NCI-H524 (cell line): Measurements from ENCODE around the gene CBFA2T2.
A peak's percentile ranks its signal among the peaks of the same experiment; 100 is the strongest.

Experiments used
- DNase-seq, 2 experiments: peaks; one replicate each; lab custom pipeline; 2025; lab: John Stamatoyannopoulos, UW

The CBFA2T2 gene

DNA sequence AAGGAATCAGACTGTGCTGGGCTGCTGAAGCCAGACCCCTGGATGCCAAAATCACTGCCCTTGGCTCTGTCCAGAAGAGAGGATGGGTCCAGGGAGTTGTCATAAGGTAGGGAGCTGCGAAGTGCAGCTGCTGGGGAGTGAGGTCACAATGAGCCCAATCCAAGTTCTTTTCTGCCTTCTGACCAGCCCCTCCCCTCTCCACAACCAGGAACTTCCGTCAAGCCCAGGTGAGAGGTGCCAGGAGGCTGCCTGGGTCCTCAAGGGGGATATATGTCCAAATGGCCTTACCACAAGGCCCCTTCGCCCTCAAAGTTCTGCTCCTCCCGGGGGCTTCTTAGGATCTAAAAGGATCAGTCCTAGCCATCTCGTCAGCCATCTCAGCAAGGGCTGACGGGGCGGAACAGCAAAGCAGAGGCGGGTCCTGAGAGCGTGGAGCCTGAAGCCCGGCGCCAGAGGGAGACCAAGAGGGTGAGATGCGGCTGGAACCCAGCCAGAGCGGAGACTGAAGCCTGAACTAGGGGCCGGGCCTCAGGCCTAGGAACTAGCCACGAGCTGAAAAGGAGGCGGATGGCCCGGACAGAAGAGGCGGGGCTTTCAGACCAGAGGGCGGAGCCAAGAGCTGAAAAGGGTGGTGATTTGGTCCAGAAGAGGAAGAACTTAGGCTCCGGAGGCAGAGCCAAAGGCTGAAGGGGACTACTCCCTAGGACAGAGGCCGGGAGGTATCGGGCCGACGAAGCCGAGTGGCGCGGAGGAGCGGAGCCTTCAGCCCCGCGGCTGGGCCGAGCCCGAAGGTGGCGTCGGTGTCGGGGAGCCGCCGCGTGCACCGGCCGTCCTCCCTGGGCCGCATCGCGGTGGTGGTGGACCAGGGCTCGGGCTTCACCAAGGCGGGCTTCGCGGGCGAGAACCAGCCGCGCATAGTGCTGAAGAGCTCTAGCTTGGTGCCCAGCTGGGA is 176.7 kb downstream of the CBFA2T2 start, which contains the start of gene ACTL10:
Gene ACTL10 (plus strand): TSS at position 651 of the 952 bp plus-strand sequence. CDS start 555 bp downstream, outside the sequence.
- DNase-seq, result no peak

DNA sequence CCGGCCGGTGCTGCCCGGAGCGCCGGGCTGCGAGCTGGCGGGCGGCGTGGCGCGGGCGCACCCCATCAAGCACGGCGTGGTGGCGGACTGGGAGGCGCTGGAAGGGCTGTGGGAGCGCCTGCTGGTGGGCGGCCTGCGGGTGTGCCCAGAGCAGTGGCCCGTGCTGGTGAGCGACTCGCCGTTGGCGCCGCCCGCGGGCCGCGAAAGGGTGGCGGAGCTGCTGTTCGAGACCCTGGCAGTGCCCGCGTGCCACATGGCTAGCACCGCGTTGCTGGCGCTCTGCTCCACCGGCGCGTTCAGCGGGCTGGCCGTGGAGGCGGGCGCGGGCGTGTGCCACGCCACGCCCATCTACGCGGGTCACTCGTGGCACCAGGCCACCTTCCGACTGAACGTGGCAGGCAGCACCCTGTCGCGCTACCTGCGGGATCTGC is 177.4 kb downstream of the CBFA2T2 start:
- no peak for DNase-seq

DNA sequence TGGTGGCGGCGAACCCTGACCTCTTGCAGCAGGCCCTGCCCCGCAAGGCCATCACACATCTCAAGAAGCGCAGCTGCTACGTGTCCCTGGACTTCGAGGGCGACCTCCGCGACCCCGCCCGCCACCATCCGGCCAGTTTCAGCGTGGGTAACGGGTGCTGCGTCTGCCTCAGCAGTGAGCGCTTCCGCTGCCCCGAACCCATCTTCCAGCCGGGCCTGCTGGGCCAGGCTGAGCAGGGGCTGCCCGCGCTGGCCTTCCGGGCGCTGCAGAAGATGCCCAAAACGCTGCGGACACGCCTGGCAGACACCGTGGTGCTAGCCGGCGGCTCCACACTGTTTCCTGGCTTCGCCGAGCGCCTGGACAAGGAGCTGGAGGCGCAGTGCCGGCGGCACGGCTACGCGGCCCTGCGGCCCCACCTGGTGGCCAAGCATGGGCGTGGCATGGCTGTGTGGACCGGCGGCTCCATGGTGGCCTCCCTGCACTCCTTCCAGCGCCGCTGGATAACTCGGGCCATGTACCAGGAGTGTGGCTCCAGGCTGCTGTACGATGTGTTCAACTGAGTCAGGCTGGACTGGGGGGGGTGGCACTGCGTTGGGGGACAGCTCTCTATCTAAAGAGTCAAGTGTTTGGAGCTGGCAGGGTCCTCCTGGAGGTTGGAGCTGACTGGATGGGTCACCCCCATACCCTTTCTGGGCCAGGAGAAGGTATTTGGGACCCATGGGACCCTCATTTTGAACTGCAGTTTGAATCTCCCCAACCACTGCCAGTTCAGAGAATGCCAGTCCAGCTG is 178.0 kb downstream of the CBFA2T2 start:
- DNase-seq, result peak in 1 of 2 experiments; percentile 49

DNA sequence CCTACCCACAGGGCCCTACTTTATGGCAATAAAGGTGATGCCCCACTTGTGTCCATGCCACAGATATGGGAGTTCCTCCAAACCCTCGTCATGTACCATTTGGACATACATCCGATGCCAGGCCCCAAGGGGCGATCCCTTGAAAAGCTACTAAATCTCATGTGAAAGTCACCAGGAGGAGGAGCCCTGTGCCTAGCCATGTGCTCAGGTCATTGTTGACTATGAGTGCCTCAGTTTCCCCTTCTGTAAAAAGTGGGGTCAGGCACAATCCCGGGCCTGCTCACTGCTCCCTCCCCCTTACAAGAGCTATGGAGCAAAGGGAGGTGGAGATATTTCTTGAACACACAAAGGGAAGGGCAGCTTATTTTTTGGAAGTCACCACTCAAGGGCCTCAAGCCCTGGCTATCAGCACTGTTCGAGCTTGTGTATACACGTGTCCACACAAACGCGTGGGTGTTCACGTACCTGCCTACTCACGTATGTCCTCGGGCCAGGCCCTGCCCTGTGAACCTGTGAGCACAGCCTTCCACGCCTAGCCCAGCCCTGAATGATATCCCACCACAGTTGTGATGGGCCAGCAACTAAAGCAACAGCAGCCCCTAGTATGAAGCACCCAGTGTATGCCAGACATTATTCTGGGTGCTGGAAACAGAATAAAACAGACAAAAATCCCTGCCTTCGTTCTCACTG is 178.7 kb downstream of the CBFA2T2 start:
- DNase-seq, result no peak

DNA sequence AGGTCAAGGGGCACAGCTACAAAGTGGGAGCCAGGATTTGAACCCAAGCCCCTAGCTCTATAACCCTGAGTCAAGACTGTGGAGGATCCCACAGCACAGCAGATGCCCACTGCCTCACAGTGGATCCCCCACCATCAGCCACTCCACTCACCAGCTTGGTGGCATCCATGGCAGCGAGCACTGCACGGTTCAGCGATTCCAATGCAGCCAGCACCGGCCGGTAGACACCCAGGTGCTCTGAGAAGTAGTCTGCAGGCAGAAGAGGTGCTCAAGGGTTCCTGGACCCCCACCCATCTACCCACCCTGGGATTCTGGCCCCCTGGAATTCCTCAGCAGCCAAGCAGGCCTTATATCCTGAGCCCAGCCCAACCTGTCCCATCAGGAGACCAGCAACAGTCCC is 179.3 kb downstream of the CBFA2T2 start:
- DNase-seq, result no peak

DNA sequence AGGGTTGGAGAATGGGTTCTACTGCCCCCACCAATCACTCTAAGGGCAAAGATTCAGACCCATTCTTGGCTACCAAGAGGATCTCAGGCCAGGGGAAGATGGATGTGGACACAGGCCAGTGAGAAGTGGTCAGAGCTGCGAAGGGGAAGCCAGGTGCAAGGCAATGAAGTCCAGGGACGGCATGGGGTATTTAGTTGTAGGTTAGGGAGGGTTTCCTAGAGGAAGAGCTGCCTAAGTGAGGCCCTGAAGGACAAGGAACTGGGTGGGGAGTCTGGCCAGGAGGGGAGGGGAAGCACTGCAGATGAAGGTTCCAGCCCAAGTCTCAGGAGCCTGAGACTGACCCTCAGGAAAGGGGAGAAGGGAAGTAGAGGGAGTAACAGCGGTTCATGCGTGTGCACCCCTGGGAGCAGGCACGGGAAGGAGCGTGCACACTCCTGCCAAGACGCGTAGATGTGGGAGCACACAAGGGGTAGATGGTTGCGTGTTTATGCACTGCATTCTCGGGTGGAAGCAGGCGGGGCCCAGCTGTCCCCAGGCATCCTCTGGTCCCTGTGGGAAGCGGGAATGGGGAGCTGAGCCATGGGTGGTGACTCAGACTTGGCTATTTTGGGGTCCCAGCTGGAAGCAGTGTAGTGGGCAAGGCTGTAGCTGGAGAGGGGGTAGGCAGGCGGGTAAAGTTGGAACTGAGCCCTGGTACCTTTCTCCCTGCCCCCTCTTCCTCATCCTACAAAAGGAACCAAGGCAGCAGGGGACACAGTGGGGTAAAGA is 180.2 kb downstream of the CBFA2T2 start:
- DNase-seq, result no peak

DNA sequence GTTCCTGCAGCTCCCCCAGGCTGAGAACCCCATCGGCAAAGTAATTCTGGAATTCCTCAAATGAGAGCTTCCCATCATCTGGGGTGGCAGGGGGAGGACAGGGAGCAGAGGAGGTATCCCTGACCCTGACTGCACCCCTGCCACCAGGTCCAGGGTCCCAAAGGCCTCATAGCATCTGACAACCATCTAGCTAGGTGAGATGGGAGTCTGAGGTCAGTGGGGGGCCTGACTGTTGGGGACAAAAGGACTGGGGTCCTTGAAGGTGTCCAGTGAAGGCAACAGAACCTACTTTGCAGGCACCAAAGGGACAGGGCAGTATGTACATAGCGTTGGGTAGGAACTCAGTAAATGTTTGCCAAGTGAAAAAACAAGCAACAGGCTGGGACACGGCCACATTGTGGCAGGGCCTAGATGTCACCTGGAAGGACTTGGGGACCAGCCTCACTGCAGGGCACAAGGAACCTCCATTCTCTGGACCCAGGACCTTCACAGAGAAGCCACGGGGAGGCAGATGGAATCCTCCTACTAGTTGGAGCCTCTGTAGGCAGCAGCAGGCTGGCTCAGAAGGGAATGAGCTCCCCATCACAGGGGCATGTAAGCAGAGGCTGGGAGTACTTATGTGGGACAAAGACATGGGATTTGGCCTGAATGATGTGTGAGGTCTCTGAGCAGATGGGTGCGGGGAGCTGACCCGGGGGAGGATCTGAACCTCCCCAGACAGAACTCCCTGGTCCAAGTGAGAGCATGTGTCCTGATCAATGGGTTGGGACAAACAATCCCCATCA is 181.0 kb downstream of the CBFA2T2 start:
- DNase-seq, result no peak

DNA sequence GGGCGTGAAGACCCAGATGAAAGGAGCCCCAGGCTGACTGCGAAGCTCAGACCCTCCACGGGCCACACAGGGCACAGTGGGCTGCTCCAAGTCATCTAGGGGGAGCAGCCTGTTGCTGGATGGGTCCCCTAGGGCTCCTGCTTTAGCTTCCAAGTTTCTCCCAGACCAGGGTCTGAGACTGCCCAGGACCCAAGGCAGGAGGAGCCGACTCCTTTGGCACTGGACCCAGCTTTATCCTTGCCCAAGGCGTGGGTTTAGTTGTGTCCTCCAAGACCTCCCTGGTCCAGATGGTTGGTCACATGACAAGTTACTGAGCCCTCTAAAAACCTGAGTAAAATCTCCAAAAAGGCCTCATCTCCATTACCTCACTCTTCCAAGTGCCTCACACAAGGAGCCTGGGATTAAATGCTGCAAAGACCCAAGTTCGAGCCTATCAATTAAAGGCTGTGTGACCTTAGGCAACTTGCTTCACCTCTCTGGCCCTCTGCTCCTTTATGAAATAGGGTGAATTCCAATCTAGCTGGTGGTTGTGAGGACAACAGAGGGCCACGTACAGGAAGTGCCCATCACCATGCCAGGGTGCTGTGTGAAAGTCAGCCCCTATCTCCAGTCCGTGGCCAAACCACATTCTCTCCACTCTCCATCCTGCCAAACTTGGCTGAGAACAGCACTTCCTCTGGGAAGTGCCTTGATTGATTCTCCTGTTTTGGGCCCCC is 181.8 kb downstream of the CBFA2T2 start:
- peak; percentile 41 to 49 for DNase-seq

DNA sequence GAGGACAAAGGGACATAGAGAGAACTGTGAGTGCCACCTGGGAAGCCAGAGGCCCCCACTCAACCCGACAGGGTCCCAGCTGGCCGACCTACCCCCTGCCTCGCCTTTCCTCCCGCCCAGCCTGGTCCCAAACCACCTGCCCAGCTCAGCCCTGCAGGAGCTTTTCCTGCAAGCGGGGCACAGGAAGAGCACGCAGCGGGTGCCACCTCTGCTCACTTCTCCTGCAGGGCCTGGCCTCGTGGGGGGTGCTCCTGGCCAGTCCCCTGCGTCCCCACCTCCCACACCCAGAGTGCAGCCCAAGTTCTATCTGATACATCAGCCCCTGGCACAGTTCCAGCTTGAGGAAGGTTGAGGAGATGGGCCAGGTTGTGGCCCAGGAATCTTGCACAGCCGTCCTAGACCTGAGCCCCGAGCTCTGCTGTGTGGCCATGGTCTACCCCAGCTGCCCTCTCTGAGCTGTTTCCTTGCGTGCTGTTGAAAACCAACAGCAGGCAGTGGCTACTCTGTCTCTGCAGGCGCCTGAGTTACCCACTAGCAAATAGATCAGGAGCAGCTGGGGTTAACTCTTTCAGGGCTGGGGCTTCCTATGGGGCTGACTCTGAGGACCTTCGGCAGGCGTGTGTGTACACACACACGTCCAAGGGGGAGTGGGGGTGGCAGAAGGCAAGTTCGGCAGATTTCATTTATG is 182.7 kb downstream of the CBFA2T2 start:
- peak; percentile 68 to 79 for DNase-seq

DNA sequence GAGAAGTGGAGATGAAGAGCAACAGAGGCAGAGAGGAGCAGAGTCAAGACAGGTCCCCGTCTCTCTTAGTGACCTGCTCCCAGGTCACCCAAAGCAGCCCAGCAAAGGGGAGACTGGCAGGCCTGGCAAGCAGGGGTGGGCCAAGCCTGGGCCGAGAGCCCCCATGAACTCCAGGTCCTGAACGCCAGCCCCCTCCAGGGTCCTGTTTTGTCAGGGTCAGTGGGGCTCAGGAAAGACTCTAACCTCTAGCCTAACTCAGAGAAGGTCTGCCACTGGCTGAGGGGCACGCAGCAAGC is 183.2 kb downstream of the CBFA2T2 start:
- no peak for DNase-seq

DNA sequence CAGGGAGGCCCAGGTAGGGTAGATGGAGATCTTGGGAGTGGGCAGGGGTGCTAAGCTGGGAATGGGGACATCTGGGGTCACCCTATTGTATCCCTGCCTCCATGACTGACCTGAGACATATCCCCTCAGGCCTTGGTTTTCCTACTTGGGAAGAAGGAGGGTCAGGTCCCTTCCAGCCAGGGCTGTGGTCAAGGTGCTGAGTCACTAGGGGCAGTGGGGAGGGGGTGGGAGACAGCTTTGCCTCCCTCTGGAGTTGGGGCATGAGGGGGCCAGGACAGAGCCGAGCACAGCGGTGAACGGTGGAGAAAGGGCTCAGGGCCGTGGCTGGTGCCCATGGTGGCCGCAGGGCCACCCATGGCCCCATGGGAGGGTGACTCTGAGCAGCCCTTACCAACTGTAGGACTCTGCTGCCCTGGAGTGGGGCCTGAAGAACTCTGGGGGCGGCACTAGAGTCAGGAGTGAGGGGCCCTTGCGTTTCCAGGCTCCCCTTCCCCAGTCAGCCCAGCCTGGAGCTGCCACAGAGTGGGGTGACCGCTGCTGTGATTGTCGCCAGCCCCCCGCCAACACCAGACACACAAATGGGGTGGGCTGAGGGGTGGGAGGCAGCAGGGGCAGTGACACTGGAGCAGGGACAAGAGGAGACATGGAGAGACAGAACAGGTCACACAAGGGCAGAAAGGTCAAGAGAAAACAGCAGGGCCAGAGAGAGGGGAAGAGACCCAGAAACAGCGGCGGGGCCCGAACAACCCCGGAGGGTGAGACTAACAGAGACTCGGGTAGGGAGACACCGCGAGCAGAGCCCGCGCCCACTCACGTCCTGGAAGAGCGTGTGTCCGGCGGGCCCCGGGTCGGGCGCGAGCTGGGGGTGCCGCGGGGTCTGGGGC is 183.8 kb downstream of the CBFA2T2 start:
- DNase-seq, result no peak

DNA sequence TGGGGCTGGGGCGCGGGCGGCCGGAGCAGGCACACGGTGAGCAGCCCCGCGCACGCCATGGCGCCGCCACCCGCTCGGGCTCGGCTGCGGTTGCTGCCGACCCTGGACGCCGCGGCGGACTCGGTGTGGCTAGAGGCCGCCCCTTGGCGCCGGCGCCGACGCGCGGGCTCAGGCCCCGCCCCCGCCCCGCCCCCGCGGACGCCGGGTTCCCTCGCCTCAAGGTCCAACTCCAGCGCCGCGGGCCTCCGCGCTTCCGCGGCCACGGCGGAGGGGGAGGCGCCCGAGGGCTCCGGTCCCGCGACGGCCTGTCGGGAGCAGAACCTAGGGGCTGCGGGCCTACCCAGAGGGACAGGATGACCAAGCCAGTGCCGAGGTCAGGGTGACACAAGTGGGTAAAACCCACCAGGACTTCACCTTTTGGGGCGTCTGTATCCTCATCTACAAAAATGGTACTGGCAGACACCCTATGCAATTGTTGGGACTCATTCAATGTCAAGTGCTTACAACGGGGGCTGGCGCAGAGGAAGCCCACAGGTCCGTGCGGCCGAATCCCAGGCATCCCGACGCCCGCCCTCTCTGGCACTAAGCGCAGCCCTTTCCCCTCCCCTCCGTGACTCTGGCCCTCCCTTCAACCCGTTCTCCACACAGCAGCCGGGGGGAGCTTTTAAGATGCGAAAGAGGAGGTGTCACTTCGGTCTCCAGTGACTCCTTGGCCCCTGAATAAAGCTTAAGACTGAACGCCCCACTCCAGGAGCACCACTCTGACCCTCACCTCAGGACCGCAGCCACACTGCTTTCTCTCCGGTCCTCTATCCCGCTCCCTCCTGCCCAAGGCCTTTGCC is 184.6 kb downstream of the CBFA2T2 start, which contains the start of gene NECAB3:
Gene NECAB3 (minus strand): TSS at position 135 of the 842 bp plus-strand sequence. CDS start 76 bp downstream, at position 59.
- DNase-seq, result peak; percentile 87 to 90

DNA sequence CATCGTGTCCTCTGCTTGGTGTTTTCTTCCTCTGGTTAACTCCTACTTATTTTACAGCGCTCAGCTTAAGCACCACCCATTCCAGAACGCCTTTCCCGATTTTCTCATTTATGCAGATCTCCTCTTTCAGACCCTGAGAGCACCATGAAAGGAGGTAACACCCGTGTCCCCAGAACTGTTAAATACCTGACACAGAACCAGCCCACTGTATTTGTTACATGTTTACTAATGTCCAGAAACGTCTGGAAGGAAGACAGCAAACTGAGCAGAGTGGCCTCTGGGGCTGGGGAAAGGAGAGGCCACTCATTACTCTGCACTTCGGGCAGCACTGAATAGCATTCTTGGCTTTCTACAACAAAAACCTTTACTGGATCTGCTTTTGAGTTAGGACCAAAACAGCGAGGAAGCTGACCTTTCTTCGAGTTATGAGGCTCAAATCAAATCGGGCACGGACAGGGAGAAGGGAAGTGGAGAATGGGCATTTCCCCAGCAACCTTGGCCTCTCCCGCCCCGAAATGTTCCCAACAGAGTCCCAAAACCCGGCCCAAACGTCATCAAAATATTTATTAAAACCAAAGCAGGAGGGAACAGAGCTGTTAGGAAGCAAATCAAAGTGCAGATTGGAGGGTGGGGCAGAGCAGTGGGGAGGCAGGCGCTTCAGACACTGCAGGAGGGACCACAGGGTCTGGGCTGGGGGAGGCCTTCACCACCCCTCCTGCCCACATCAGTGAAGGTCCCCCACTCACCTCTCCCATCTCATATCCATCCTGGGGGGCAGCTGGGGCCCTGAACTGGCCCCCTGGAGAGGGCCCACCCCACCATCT is 185.5 kb downstream of the CBFA2T2 start:
- peak in 1 of 2 experiments; percentile 73 for DNase-seq

DNA sequence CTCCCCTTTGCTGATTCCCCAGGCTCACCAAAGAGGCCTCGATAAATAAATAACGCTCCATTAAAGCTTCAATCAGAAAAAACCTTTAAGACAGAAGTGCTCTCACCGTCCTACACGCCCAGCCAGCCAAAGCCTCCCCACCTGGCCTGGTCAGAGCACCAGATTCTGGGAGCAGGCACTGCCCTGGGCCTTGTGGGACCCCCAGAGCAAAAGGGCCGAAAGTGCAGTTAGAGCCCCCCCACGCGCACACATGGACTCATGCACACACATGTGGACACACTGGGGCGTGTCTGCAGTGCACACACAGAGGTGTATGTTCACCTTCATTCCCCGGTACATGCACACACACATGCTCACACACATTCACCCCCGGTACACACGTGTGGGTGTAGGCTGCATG is 186.2 kb downstream of the CBFA2T2 start:
- no peak for DNase-seq

DNA sequence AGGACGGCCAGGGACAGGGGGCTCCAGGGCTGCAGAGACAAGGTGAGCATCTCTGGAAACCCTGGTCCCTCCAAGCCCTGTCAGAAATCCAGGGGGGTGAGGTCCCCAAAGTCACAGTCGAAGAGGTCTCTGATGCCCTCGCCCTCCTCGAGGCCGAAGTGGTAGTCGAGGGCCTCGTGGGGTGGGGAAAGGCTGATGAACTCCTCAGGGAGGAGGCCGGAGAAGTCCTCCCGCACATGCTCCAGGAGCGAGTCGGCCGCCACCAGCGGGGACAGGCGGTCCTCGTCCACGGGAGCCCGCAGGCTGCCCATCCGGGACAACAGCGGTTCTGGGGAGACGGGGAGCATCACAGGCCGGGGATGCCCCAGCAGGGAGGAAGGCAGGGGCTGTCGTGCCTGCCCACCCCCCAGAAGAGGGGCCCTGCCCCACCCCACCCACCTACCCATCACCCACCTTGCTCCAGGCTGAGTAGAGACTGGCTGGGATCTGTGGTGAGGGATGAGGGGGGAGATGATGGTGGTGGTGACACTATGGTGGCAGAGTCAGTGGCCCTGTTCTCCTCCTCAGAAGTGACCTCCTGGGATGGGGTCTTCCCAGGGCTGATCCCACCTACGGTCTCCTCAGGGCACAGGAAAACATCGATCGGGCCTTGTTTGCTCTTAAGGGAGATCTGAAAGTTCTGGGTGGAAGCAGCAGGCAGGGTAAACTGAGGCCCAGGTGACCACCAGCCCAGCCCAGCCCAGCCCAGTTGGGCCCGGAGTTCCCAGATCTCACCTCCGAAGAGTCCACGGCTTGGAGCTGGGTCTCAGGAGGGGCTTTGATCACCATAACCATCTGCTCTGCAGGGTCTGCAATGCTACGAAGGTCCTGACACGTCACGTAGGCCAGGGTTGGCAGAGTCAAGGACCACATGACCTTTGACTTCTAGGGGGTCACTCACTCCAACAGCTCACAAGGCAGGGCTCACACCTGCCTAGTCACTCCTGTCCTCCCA is 187.1 kb downstream of the CBFA2T2 start:
- no peak for DNase-seq
